Measurements from ENCODE around the gene ACOT11. TPM values are rescaled to one million over a fixed set of nuclear protein-coding genes. Genes with fewer than 3 reads are reported as not detected.

Gene ACOT11
- total RNA-seq, 1 donor from 2014 or later: 2.0 TPM

DNA sequence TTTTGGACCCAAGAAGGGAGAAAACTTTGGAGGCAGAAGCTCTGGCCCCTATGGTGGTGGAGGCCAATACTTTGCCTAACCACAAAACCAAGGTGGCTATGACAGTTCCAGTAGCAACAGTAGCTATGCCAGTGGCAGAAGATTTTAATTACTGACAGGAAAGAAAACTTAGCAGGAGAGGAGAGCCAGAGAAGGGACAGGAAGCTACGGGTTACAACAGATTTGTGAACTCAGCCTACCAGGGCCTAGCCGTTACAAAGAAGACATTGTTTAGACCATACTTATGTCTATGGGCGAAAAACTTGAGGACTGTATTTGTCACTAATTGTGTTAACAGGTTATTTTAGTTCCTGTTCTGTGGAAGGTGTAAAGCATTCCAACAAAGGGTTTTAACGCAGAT lies 10.4 kb upstream of the ACOT11 start:
- intact Hi-C loops (cut with micrococcal nuclease): no loop called here

DNA sequence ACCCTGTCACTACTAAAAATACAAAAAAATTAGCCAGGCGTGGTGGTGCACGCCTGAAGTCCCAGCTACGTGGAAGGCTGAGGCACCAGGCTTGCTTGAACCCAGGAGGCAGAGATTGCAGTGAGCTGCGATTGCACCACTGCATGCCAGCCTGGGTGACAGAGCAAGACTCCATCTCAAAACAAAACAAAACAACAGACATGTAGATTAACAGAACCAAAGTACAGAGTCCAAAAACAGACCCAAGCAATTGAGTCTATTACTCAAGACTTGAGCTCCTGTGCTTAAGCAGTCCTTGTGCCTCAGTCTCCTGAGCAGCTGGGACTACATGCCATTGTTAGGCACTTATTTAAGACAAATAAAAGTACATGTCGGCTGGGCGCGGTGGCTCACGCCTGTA lies 9.5 kb upstream of the ACOT11 start:
- intact Hi-C loops (cut with micrococcal nuclease): no loop called here

DNA sequence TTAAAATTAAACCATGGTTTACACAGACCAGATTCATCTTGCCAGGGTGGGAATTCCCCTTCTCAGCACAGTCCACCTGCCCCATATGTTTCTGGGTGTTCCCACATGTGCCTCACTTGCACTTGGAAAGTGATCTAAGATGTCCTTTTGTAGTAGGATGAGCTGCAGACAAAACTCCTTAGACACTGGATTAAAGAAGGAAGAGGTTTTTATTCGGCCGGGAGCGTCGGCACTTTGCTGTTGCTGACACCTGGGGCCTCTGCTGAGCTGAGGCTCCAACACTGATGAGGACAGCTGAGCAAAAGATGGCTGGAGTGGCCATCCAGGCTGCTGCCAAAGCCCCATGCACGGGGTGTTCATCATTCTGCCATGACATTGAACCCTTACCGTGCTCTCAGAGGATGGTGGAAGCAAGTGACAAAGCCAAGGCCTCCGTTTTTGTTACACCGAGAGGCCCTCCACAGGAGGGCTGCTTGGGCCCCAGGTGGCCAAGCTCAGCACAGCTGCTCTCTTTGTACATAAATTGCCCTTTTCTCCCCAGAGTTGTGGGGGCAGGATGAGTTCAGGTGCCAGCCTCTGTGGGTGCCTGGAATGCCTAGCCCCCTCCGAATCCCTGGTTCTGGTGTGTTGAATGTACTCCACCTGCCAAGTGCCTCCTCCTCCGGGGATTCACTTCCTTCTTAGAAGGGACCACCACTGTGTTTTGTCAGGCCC lies 7.3 kb upstream of the ACOT11 start:
- intact Hi-C loops (cut with micrococcal nuclease): no loop called here

DNA sequence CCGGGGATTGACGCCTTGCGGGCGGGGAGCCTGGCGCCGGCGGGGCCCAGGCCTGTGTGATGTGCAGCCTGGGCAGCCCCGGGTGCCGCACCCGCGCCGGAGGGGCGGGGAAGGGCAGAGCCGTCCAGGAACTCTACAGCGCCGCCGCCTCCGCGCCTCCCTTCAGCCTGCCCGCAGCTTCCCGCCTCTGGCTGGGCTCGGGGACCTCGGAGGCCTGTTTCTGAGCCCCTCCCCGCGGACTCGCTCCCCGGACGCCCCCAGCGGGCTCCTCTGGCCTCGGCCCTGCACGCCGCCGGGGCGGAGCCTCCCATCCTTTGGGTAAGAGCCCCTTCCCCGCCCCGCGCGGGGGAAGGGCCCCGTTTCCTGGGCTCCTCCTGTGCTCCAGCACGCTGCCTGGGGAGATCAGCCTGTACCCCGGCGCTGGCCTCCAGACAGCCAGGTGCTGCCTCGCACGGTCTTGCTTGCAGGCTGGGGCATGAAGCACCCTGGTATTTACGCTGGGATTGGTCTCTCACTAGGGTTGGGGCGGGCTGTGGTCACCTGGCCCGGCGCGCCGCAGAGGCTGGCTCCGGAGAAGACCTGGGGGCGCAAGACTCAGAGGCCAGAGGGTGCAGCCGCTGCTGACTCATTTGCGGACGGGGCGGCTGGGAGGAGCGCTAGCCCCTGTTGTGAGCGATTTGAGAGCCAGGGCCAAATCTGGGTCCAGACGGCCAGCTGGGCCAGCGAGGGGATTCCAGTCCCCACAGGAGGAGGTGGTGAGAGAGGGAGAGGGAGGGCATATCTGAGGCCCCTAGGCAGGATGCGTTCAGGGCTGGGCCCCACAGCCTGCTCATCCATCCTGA lies 5.7 kb upstream of the ACOT11 start:
- intact Hi-C loops (cut with micrococcal nuclease): no loop called here

DNA sequence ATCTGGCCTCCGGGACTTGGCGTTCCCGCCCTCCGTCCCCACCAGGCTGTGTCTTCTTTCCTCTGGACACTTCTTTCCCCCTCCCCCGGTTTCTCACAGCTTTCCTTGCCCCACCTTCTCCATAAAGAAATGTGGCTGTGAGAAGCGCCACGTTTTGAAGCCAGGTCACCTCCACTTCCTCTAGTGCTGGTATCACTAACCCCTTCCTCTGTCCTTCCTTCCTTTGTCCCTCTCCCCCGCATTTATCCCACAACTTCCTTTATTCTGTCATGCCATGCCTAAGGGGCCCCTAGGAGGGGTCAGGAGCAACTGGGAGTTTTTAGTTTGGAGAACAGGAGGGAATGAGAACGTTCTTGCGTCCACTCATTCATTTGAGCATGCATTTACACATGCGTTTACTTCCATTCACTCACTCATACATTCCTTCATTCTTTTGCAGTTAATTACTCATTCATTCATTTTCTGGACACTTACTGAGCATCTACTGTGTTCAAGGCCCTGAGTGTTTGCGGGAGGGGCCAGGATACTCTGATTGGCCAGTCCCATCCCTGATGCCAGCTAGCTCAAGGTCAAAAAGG lies 5.0 kb upstream of the ACOT11 start:
- intact Hi-C loops (cut with micrococcal nuclease): no loop called here

DNA sequence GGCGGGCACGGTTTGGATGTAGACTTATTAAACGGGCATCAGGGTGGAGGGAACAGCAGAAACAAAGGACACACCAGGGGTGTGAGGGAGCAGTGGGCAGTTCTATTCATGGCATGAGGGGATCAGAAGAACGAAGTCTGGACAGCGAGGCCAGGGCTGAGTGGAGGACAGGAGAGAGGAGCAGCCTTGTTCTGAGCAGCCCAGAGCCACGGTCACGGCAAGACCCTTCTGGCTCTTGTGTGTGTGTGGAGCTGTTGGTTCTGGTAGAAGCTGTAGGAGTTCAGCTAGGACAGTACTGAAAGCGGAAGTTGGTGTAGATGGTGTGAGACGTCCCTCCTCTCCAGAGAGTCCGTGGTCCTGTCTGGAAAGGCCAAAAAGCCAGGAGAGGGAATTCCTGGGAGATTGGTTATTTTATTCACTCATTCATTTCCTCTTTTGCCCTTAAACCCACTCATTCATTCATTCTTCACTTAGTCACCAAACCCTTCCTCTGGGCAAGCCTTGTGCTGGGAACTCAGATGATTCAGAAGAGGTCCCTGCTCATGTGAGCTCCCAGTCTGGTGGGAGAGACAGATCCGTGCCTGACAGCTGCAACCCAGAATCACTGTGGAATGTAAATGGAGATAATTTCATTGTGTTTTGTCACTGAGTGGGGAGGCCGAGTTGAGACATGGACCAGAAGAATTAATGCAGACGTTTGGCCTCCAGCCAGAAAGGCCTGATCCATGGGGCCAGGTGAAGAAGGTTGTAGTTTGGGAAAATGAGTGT lies 4.1 kb upstream of the ACOT11 start:
- intact Hi-C loops (cut with micrococcal nuclease): no loop called here

DNA sequence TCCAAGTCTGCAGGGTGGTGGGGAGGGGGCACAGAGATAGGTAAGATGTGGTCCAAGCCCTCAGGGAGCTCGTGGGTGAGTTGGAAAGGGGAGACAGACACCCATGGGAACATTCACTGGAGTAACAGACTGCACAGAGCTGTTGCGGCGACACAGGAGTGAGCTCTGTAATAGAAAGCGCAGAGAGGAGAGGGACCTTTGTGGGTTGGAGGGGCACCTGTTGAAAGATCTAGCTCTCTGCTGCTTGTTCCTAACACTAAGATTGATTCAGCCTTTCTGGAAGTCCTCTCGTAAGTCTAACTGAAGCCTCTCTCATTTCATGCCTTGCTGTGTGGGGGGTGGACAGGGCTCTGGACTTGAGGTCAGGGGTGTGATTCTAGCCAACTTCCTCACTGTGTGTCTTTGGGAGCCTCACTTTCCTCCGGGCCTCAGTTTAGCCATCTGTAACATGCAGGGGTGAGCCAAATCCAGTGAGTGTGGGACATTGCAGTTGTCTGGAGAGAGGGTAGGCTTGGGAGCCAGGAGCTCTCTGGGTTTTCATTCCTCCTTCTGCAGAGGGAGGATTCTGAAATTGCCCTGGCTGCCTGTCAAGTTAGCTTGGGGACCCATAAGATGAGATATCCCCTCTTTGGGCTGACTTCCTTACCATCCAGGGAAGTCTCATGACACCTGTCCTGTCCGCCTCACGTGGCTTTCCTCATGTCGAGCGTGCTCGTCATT lies 2.0 kb upstream of the ACOT11 start:
- intact Hi-C loops (cut with micrococcal nuclease): no loop called here

DNA sequence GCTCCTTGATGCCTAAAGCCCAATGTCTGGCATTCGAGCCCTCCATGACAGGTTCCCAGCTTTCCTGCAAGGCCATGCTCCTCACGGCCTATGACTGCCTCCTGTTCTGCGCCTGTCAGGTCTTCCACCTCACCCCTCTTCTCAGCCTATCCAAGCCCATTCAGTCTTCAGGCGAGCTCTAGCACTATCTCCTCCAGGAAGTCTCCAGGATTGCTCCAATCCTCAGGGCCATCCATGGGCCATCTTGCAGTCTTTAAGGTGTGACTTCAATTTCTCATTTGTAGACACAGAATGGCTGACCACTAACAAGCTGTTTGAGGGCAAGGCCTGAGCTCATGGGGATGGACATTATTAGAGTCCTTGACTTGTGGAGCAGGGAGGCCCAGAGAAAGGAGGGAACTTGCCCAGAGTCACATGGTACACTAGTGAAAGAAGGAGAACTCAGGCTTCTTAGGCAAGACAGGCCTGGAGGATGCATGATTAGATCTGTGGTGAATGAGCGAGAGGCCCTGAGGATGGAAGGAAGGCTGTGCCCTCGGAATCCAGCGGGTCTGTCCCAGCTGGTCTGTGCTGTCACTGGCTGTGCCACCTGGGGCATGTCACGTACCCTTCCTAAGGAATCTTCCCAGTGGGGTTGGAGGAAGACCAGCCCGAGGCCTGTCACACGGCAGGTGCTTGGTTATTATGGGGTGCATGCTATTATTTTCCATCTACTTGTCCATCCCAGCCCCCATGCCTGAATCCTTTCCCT lies 1.2 kb upstream of the ACOT11 start:
- intact Hi-C loops (cut with micrococcal nuclease): no loop called here

DNA sequence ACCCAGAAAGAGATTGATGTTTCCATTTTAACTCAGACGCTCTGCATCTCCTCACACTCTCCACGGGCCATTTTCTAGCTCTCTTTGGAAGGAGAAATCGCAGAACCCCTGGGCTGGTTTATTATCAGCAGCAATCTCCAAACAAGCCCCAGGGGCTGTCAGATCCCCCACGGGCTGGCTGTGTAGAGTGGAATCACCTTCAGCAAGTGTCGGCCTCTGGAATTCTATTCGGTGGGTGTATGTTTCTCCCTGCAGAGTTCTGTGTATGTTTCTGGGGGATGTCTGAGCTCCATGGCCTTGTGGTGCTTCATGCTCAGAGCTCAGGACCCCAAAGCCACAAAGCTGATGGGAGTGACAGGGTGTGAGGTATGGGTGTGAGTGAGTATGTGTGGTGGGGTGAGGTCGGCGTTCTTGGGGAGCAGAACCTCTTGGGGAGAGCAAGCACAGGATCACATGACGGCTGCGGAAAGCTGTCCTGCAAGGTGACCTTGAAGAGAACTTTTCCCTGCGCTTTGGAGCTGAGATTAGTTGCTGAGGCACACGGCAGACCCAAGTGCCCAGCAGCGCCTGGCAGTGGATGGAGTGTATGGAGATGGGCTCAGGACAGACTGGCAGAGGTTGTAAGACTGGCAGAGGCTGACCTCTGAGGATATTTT lies 489 bp downstream of the ACOT11 start:
- intact Hi-C loops (cut with micrococcal nuclease): no loop called here

DNA sequence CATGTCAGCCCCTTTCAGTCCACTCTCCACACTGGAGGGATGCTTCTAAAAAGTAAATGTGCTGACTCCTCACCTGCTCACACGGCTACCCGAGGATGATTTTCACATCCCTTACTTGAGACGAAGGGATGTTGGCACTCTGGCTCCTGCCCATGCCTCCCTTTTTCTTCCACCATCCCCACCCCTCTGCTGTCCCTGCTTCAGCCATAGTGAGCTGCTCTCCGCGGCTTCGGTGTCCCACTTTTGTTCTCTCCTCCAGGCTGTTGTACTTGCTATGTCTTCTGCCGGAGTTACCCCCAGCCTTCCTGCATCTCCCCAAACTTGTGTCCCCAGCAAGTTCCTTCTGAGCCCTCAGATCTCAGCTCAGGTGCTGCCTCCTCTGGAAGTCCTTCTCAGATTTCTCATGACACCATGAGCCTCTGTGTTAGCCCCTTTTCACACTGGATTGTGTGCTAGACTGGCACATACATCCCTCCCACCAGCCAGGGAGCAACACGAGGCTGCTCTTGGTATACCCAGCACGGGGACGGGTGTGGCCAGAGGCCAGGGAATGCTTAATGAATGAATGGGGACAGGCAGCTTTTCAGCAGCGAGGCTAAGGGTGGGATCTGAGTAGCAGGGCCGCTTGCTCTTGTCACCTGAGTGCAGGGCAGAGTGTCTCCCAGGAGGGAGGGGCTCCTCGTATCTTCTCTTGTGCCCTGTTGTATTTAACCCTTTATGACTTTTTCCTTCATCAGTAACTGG lies 1.3 kb downstream of the ACOT11 start:
- intact Hi-C loops (cut with micrococcal nuclease): no loop called here

DNA sequence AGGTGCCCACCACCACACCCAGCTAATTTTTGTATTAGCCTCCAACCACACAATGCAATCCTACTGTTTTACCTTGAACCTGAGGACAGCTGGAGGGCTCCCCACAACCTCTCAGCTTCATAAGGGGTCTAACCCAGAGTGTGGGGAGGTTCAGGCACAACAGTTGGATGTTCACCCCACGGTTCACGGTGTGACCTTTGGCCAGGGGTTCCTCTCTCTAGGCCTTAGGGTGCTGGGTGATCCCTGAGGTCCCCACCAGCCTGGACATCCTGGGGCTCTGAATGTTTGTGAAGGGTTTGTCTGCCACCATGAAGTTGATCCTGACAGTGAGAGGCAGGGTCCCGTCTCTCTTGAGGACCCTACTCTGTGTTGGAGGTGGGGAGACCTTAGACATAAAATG lies 3.9 kb downstream of the ACOT11 start:
- intact Hi-C loops (cut with micrococcal nuclease): no loop called here

DNA sequence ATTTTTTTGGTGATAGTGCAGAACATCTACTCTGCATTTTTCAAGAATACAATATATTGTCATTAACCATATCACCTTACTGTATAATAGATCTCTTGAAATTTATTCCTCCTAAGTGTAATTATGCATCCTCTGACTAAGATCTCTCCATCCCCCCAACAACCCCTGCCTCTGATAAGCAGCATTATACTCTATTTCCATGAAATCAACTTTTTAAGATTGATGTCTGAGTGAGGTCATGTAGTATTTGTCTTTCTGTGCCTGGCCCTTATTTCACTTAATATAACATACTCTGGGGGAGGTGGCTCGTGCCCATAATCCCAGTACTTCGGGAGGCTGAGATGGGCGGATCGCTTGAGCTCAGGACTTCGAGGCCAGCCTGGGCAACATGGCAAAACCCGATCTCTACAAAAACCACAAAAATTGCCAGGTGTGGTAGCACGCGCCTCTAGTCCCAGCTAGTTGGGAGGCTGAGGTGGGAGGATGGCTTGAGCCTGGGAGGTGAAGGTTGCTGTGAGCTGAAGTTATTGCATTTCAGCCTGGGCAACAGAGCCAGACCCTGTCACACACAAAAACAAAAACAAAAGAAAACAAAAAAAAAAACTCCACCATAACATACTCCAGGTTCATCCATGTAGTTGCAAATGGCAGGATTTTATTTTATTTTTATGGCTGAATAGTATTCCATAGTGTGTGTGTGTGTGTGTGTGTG lies 5.7 kb downstream of the ACOT11 start:
- intact Hi-C loops (cut with micrococcal nuclease): no loop called here

DNA sequence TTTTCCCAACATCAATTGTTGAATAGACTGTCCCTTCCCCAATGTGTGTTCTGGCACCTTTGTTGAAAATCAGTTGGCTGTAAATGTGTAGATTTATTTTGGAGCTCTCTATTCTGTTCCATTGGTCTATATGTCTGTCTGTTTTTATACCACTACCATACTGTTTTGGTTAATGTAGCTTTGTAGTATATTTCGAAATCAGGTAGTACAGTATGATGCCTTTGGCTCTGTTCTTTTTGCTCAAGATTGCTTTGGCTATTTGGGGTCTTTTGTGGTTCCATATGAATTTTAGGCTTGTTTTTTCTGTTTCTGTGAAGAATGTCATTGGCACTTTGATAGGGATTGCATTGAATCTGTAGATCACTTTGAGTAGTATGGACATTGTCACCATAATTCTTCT lies 8.1 kb downstream of the ACOT11 start:
- intact Hi-C loops (cut with micrococcal nuclease): no loop called here

DNA sequence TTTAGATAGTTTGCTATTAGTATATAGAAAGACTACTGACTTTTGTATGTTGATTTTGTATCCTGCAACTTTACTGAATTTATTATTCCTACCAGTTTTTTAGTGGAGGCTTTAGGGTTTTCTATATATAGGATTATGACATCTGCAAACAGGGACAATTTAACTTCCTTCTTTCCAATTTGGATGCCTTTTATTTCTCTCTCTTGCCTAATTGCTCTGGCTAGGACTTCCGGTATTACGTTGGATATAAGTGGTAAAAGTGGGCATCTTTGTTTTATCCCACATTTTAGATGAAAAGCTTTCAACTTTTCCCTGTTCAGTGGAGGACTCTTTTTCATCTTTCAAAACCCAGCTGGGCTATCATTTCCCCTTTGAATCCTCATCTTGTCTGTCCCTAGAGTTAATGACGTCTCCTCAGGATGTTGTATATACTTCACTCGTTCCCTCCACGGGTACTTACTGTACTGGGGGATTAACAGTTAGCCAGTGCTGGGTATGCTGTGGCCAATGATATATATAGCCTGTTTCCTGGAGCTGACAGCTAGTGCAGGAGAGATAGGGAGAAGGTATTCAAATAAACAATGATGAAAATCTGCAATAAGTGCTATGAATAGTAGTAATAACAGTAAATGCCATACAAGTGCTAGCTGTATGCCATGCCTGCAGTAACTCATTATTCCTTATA lies 9.8 kb downstream of the ACOT11 start:
- intact Hi-C loops (cut with micrococcal nuclease): no loop called here

DNA sequence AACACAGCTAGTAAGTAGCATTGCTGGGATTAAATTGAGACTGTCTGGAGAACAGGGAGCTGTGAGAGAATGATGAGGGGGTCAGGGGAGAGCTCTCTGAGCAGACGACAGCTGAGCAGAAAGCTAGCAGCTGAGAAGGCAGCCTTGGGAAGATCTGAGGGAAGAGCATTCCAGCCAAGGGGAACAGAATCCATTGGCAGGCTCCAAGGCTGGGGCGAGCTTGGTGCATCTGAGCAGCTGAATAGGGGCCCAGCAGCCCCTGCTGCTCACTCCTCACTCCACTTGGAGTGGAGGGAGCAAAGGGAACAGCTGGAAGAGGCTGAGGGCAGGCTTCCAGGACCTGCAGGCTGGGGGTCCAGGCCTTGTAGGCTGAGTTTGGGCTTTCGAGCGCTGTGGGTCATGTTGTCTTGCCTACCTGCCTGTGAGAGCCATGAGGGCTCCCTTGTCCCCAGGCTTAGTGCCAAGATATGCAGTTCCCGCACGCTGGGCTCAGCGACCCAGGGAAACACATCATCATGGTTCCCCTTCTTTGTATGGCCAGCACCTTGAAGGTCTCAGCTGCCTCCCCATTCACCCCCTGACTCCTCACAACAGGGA lies 10.5 kb downstream of the ACOT11 start:
- intact Hi-C loops (cut with micrococcal nuclease): no loop called here

DNA sequence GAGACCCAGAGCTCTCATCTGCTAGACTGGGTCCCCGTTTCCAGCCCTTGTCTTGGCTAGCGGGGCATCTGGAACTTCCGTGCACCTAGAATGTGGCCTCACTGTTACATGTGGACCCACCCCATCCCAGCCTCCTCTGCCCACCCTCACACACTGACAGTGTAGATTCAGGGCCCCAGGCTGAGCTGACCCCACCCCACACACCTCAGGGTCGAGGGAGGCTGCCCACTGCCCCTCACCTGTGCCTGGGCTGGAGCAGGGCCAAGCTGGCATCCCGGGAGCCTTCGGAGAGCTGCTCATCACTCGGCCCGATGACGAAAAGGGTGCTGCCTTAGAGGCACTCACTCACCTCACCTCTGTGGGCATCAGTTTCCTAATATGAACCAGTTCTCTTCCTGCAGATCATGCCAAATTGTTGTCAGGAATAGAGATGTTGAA lies 11.1 kb downstream of the ACOT11 start:
- intact Hi-C loops (cut with micrococcal nuclease): no loop called here

DNA sequence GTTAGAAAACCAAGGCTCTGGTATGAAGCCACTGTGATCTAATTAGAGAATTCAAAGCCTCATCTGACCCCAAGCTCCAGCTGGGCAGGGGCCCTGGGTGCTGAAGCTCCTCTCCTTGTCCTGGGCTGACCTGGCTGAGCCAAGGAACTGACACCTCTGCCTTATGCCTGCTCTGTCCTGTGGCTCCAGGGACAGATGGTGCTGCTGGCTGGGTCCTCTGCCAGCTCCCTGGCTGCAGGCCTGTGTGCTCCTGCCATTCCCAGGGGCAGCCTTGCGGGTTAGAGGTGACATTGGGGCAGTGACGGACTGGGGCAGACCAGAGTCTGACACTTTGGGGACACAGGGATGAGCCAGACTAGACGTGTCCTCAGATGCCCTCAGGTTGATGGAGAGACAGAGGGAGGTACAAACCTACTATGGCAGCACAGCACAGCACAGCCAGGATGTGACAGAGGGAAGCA lies 11.8 kb downstream of the ACOT11 start:
- intact Hi-C loops (cut with micrococcal nuclease): no loop called here

Data from T-helper 2 cell treated with Interferon-gamma antibody and Interleukin-4, amounts not matched to agents 100 ng/mL and 5 ng/mL, for 36 hours (primary cell).